WTC11 (cell line): ENCODE results near the gene PPIP5K2. TPM values are rescaled to one million over a fixed set of nuclear protein-coding genes. Genes with fewer than 3 reads are reported as not detected.
"Not testable (repeated sequence)": the region's sequence is repeated elsewhere in the genome, so short reads cannot be mapped to it uniquely, and the experiment has no call there.

Experiments used
- ATAC-seq: fragments of 200-7000 bp; cut with Tn5 transposase; 2 replicates; pipeline ENCODE4 v1.10.0; 2021; ENCODE audit warnings: mild to moderate bottlenecking, moderate library complexity
- CTCF ChIA-PET: fragments of 300-600 bp; sonication (Branson Sonifier 250); formaldehyde crosslinking; loops from one replicate; lab custom pipeline; 2021; ENCODE audit warnings: antibody characterized with exemption; lab: Charles Lee
- POLR2A ChIA-PET: fragments of 350-600 bp; sonication (Branson Sonifier 250); formaldehyde crosslinking; loops from one replicate; lab custom pipeline; 2021; ENCODE audit warnings: antibody characterized with exemption; lab: Charles Lee
- DNase-seq: peaks from one replicate; pipeline ENCODE4 v3.0.0; 2021; ENCODE audit warnings: low spot score
- H3K27ac Mint-ChIP-seq: 2 replicates; pipeline ENCODE4 v1.8.0; 2021; ENCODE audit warnings: mixed read lengths
- H3K27me3 Mint-ChIP-seq: 2 replicates; pipeline ENCODE4 v1.8.0; 2021; ENCODE audit warnings: low read depth, mild to moderate bottlenecking, moderate library complexity, mixed read lengths
- H3K36me3 Mint-ChIP-seq: 2 replicates; pipeline ENCODE4 v1.8.0; 2021; ENCODE audit warnings: mixed read lengths
- H3K4me1 Mint-ChIP-seq: 2 replicates; pipeline ENCODE4 v1.8.0; 2022; ENCODE audit warnings: mixed read lengths
- H3K4me3 Mint-ChIP-seq: 2 replicates; pipeline ENCODE4 v1.8.0; 2021; ENCODE audit warnings: mild to moderate bottlenecking, moderate library complexity, mixed read lengths
- H3K9me3 Mint-ChIP-seq: 2 replicates; pipeline ENCODE4 v1.8.0; 2021; ENCODE audit warnings: mixed read lengths
- CREM ChIP-seq: sonication (generic); formaldehyde crosslinking; IDR thresholded peaks from 2 replicates; pipeline ENCODE4 v1.8.1; 2022; ENCODE audit warnings: mild to moderate bottlenecking, missing genetic modification reagents, moderate library complexity
- E2F5 ChIP-seq: sonication (generic); formaldehyde crosslinking; IDR thresholded peaks from 2 replicates; pipeline ENCODE4 v1.8.1; 2022; ENCODE audit warnings: mild to moderate bottlenecking, moderate library complexity, missing genetic modification reagents
- ERG ChIP-seq: fragments of 250-450 bp; sonication (Bioruptor Pico); IDR thresholded peaks from 2 replicates; pipeline ENCODE4 v1.8.0; 2021; ENCODE audit warnings: mild to moderate bottlenecking
- FOXJ3 ChIP-seq: sonication (generic); formaldehyde crosslinking; IDR thresholded peaks from 2 replicates; pipeline ENCODE4 v1.9.0; 2021; ENCODE audit warnings: missing genetic modification reagents, mild to moderate bottlenecking, borderline replicate concordance
- HMGA2 ChIP-seq: fragments of 250-450 bp; sonication (Bioruptor Pico); IDR thresholded peaks from 2 replicates; pipeline ENCODE4 v1.4.0; 2021; ENCODE audit warnings: mild to moderate bottlenecking, moderate library complexity
- HMGXB4 ChIP-seq: sonication (generic); formaldehyde crosslinking; IDR thresholded peaks from 2 replicates; pipeline ENCODE4 v1.8.1; 2023; ENCODE audit warnings: mild to moderate bottlenecking, moderate library complexity, missing genetic modification reagents
- IRF1 ChIP-seq: sonication (generic); formaldehyde crosslinking; IDR thresholded peaks from 2 replicates; pipeline ENCODE4 v1.8.0; 2023; ENCODE audit warnings: missing genetic modification reagents
- NFYB ChIP-seq: sonication (generic); formaldehyde crosslinking; conservative IDR thresholded peaks from 2 replicates; pipeline ENCODE4 v1.8.0; 2022; ENCODE audit warnings: low read depth, missing genetic modification reagents
- SMAD3 ChIP-seq: sonication (generic); formaldehyde crosslinking; IDR thresholded peaks from 2 replicates; pipeline ENCODE4 v1.8.0; 2022; ENCODE audit warnings: missing genetic modification reagents, mild to moderate bottlenecking, borderline replicate concordance
- SP1 ChIP-seq: sonication (generic); formaldehyde crosslinking; conservative IDR thresholded peaks from 2 replicates; pipeline ENCODE4 v1.8.1; 2022; ENCODE audit warnings: missing genetic modification reagents
- STAT6 ChIP-seq: sonication (generic); formaldehyde crosslinking; conservative IDR thresholded peaks from 2 replicates; pipeline ENCODE4 v1.8.1; 2023; ENCODE audit warnings: mild to moderate bottlenecking, low read depth, missing genetic modification reagents, moderate library complexity
- ZMAT4 ChIP-seq: fragments of 250-450 bp; sonication (Bioruptor Pico); IDR thresholded peaks from 2 replicates; pipeline ENCODE4 v1.9.0; 2021; ENCODE audit warnings: mild to moderate bottlenecking
- ZNF263 ChIP-seq: sonication (generic); formaldehyde crosslinking; IDR thresholded peaks from 2 replicates; pipeline ENCODE4 v1.8.1; 2022; ENCODE audit warnings: low read depth, mild to moderate bottlenecking, moderate library complexity, missing genetic modification reagents
- total RNA-seq: library from RNA; stranded (reverse); gene quantifications from 3 replicates; pipeline ENCODE4 v1.2.3, GENCODE V29; 2021

The PPIP5K2 gene
- total RNA-seq, 1 experiment from 2014 or later, result 67.6 TPM

GRCh38 chr5:103218164-103218563, 98.1 kb downstream of the PPIP5K2 start (continued):
- no peak for TF ChIP-seq IRF1
- TF ChIP-seq ERG (CRISPR knock-in tag), result no peak
- no peak for TF ChIP-seq FOXJ3
- no peak for TF ChIP-seq CREM (CRISPR knock-in tag)
- TF ChIP-seq STAT6 (CRISPR knock-in tag), result no peak
- no peak for TF ChIP-seq HMGA2

- CTCF ChIA-PET, H3K36me3 Mint-ChIP-seq, H3K9me3 Mint-ChIP-seq: not testable (repeated sequence)
Measured at GRCh38 chr5:103219074-103219473, 99.0 kb downstream of the PPIP5K2 start.

GRCh38 chr5:103223031-103223955, 103.2 kb downstream of the PPIP5K2 start:
- Mint-ChIP-seq H3K4me3 (no peak overlapping the region), H3K36me3 (peaks cover 4% of the 10 kb centered on the region; the same call in 1 of the 2 replicates), H3K9me3 (peaks cover 7% of the 10 kb centered on the region)
- CTCF ChIA-PET, result interaction anchor here (0.9 to 3.3 kb wide), 17 partner anchors 10 to 678 kb away, joined by 3 to 55 read pairs (median 5); partner anchors contain the start of genes GIN1 and PPIP5K2
- peak; percentile 42 for DNase-seq
- no peak for TF ChIP-seq SMAD3 (CRISPR knock-in tag)
- TF ChIP-seq HMGXB4, result no peak
- TF ChIP-seq SP1 (CRISPR knock-in tag), result no peak
- TF ChIP-seq E2F5 (CRISPR knock-in tag), result no peak
- TF ChIP-seq NFYB, result no peak
- no peak for TF ChIP-seq STAT6 (CRISPR knock-in tag)
- no peak for TF ChIP-seq ZNF263 (CRISPR knock-in tag)
- no peak for TF ChIP-seq ZMAT4 (CRISPR knock-in tag)
- TF ChIP-seq, all 79 proteins: peak for 0
- POLR2A ChIA-PET, result interaction anchor here (1.9 kb wide), 1 partner anchor 35 kb away, joined by 6 read pairs; the partner anchor contains the start of gene MACIR
- Mint-ChIP-seq H3K4me1 (peaks cover 13% of the 10 kb centered on the region), H3K27ac (no peak overlapping the region), H3K27me3 (no peaks in the 10 kb centered on the region)
- peak; percentile 57 for ATAC-seq

More at GRCh38 chr5:103219074-103219473, 99.0 kb downstream of the PPIP5K2 start:
- H3K27me3 Mint-ChIP-seq, POLR2A ChIA-PET, ATAC-seq, DNase-seq, H3K4me3 Mint-ChIP-seq, H3K27ac Mint-ChIP-seq: not testable (repeated sequence)
- H3K4me1 Mint-ChIP-seq, result peaks cover 20% of the 10 kb centered on the region
